GM19438 (cell line): Measurements from ENCODE around the gene NLGN1.
"Not testable (repeated sequence)": the region's sequence is repeated elsewhere in the genome, so short reads cannot be mapped to it uniquely, and the experiment has no call there.

Experiments
- ATAC-seq: cut with Tn5 transposase; IDR thresholded peaks from one replicate; pipeline ENCODE4 v1.9.1; 2021; ENCODE audit warnings: low read depth; ENCODE audit not compliant: unreplicated experiment

The NLGN1 gene

GRCh38 chr3:173397161-173398110 is at the start of gene NLGN1:
TSS of gene NLGN1 (plus strand) at chr3:173397744.
- no peak for ATAC-seq

GRCh38 chr3:173351886-173352285 is 45.7 kb upstream of the NLGN1 start:
- ATAC-seq, result no peak

GRCh38 chr3:173353137-173353536 is 44.4 kb upstream of the NLGN1 start:
- ATAC-seq, result not testable (repeated sequence)

- ATAC-seq, result no peak
Measured at GRCh38 chr3:173354124-173354523, 43.4 kb upstream of the NLGN1 start.

- no peak for ATAC-seq
Measured at GRCh38 chr3:173371848-173372487, 25.6 kb upstream of the NLGN1 start.

- ATAC-seq, result no peak
Measured at GRCh38 chr3:173380681-173381080, 16.9 kb upstream of the NLGN1 start.

GRCh38 chr3:173381936-173382335 is 15.6 kb upstream of the NLGN1 start:
- ATAC-seq, result not testable (repeated sequence)

- ATAC-seq, result peak; percentile 22
Measured at GRCh38 chr3:173395073-173395411, 2.5 kb upstream of the NLGN1 start.

GRCh38 chr3:173395412-173396181 is 1.9 kb upstream of the NLGN1 start:
- ATAC-seq, result peak; percentile 90

- no peak for ATAC-seq
Measured at GRCh38 chr3:173396191-173397041, 1.1 kb upstream of the NLGN1 start.

- ATAC-seq, result no peak
Measured at GRCh38 chr3:173398111-173398479, 551 bp downstream of the NLGN1 start.

- ATAC-seq, result no peak
Measured at GRCh38 chr3:173399044-173399443, 1.5 kb downstream of the NLGN1 start.

GRCh38 chr3:173401369-173401768 is 3.8 kb downstream of the NLGN1 start:
- no peak for ATAC-seq

GRCh38 chr3:173402656-173403055 is 5.1 kb downstream of the NLGN1 start:
- no peak for ATAC-seq

GRCh38 chr3:173403376-173403775 is 5.8 kb downstream of the NLGN1 start:
- no peak for ATAC-seq

GRCh38 chr3:173404156-173404555 is 6.6 kb downstream of the NLGN1 start:
- ATAC-seq, result no peak

- ATAC-seq, result no peak
Measured at GRCh38 chr3:173410436-173410835, 12.9 kb downstream of the NLGN1 start.

GRCh38 chr3:173410849-173411248 is 13.3 kb downstream of the NLGN1 start:
- ATAC-seq, result no peak

GRCh38 chr3:173411375-173411973 is 13.9 kb downstream of the NLGN1 start:
- no peak for ATAC-seq

- no peak for ATAC-seq
Measured at GRCh38 chr3:173416070-173416469, 18.5 kb downstream of the NLGN1 start.
